Measurements from ENCODE around the gene NKAIN2. TPM values are rescaled to one million over a fixed set of nuclear protein-coding genes. Genes with fewer than 3 reads are reported as not detected.

Gene NKAIN2
- total RNA-seq, 2 experiments from 2014 or later: not detected

DNA sequence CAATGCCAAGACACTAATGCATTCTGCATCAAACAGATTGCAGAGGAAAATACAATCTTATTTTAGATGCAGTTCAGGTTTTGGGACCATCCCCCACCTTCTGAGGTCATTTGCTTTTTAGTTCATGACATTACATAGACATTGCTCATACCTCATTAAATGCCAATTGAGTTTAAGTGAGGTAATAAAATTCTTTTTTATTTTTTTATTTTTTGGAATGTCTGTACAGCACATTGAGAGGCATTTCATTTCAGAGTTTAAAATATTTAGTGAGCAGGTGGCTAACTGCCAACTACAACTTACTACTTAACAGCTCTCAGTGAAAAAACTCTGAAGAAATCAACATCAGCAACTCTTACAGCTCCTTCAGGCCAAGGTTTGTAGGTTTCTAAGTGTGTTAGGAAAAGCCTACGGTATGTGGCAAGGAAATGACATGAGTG is 676.3 kb downstream of the NKAIN2 start:
- ChIA-PET CTCF (no interaction called here), POLR2A (no interaction called here)
- Mint-ChIP-seq H3K4me1 (no peaks in the 10 kb centered on the region), H3K27me3 (no peaks in the 10 kb centered on the region), H3K27ac (no peak overlapping the region), H3K36me3 (ENCODE audit: low read depth) (no peaks in the 10 kb centered on the region), H3K4me3 (no peak overlapping the region), H3K9me3 (ENCODE audit: low read depth) (no peaks in the 10 kb centered on the region)
- ATAC-seq (no peak), DNase-seq (no peak)
- intact Hi-C loops (cut with DNase I, micrococcal nuclease): no loop called here

DNA sequence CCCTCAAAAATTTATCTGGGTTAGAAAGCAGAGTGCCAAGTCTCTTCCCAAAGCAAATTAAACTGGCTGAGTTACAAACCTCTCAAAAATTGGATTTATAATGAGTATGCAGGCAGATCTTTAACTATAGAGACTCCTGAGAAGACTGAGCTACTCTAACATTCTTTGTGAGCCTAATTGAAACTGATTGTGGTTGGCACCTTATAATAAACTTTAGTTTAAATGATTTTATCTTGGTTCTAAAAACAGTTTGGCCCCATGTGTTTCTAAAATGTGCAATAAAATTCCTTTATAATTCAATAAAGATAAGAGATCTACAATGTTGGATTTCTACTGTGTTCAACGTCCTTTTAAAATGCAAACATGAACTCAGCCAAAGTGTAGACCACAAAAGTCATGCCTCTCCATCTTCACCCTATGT is 678.4 kb downstream of the NKAIN2 start:
- no peaks in the 10 kb centered on the region for H3K27me3 Mint-ChIP-seq
- H3K9me3 Mint-ChIP-seq (ENCODE audit: low read depth): no peaks in the 10 kb centered on the region
- no peak for ATAC-seq
- no peak overlapping the region for H3K4me3 Mint-ChIP-seq
- no peak overlapping the region for H3K27ac Mint-ChIP-seq
- H3K4me1 Mint-ChIP-seq: no peaks in the 10 kb centered on the region
- POLR2A ChIA-PET: no interaction called here
- no peaks in the 10 kb centered on the region for H3K36me3 Mint-ChIP-seq (ENCODE audit: low read depth)
- intact Hi-C loops (cut with DNase I, micrococcal nuclease): no loop called here
- CTCF ChIA-PET: no interaction called here
- no peak for DNase-seq

- POLR2A ChIA-PET: no interaction called here
- CTCF ChIA-PET: interaction anchor here (0.6 kb wide), 1 partner anchor 1338 kb away, joined by 3 read pairs; no protein-coding TSS in a partner anchor
- Mint-ChIP-seq H3K27me3 (no peaks in the 10 kb centered on the region), H3K27ac (no peak overlapping the region), H3K4me3 (no peak overlapping the region), H3K9me3 (ENCODE audit: low read depth) (no peaks in the 10 kb centered on the region), H3K36me3 (ENCODE audit: low read depth) (no peaks in the 10 kb centered on the region), H3K4me1 (no peaks in the 10 kb centered on the region)
- intact Hi-C loops (cut with DNase I, micrococcal nuclease): no loop called here
- no peak for DNase-seq
- no peak for ATAC-seq
Observed at GRCh38 chr6:124487623-124488431, 684.2 kb downstream of the NKAIN2 start.

DNA sequence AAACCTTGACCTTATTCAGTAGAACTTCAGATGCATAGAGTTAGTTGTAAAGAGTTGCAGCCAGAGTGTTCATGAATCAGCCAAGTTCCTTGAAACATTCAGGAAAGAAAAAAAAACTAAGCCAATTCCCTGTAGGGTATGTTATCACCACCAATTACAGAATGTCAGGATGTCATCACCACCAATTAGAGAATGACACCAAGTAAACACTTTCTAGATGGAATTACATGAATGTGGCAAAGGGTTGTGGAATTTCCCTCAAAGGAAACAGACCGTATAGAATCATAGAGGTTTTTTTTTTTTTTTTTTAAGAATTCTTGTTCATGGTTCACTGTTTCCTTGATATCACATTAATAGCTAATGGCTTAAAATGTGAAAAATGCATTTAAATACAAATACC is 686.5 kb downstream of the NKAIN2 start:
- no peaks in the 10 kb centered on the region for H3K36me3 Mint-ChIP-seq (ENCODE audit: low read depth)
- H3K4me1 Mint-ChIP-seq: no peaks in the 10 kb centered on the region
- intact Hi-C loops (cut with DNase I, micrococcal nuclease): no loop called here
- H3K27me3 Mint-ChIP-seq: no peaks in the 10 kb centered on the region
- POLR2A ChIA-PET: no interaction called here
- no peak for ATAC-seq
- H3K9me3 Mint-ChIP-seq (ENCODE audit: low read depth): no peaks in the 10 kb centered on the region
- H3K27ac Mint-ChIP-seq: no peak overlapping the region
- CTCF ChIA-PET: no interaction called here
- H3K4me3 Mint-ChIP-seq: no peak overlapping the region
- no peak for DNase-seq

DNA sequence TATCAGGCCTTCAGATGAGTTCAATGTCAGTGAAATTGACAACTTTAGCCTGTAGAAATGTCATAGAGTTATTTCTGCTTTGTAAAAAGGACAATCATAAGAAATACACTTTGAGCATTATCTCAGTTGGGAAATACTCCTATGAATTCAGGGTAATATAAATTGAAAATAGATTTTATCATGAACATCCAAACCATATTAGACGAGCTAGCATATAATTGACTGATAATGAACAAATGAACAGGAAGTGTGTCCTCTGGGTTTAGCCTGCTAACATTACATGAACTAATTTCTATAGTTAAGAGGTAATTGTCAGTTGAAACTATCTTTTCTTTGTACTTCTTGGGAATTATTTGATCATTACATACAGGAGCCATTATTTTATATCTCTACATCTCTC is 689.6 kb downstream of the NKAIN2 start:
- ATAC-seq: no peak
- intact Hi-C loops (cut with DNase I, micrococcal nuclease): no loop called here

GRCh38 chr6:124494956-124495664 is 691.4 kb downstream of the NKAIN2 start:
- intact Hi-C loops (cut with DNase I, micrococcal nuclease): no loop called here
- Mint-ChIP-seq H3K9me3 (ENCODE audit: low read depth) (peaks cover 1% of the 10 kb centered on the region), H3K4me1 (no peaks in the 10 kb centered on the region), H3K27me3 (no peaks in the 10 kb centered on the region), H3K4me3 (no peak overlapping the region), H3K27ac (no peak overlapping the region), H3K36me3 (ENCODE audit: low read depth) (no peaks in the 10 kb centered on the region)
- DNase-seq (no peak), ATAC-seq (no peak)
- CTCF ChIA-PET: no interaction called here
- POLR2A ChIA-PET: no interaction called here

More for the DNA sequence above, 689.6 kb downstream of the NKAIN2 start:
- CTCF ChIA-PET: interaction anchor here (0.8 kb wide), 1 partner anchor 9 kb away, joined by 3 read pairs; no protein-coding TSS in a partner anchor
- no peak overlapping the region for H3K27ac Mint-ChIP-seq
- POLR2A ChIA-PET: no interaction called here
- no peaks in the 10 kb centered on the region for H3K27me3 Mint-ChIP-seq
- no peak overlapping the region for H3K4me3 Mint-ChIP-seq
- no peak for DNase-seq
- H3K9me3 Mint-ChIP-seq (ENCODE audit: low read depth): no peaks in the 10 kb centered on the region
- no peaks in the 10 kb centered on the region for H3K4me1 Mint-ChIP-seq
- H3K36me3 Mint-ChIP-seq (ENCODE audit: low read depth): no peaks in the 10 kb centered on the region

- ChIA-PET CTCF (no interaction called here), POLR2A (no interaction called here)
- ATAC-seq: no peak
- no peak for DNase-seq
- no peaks in the 10 kb centered on the region for H3K4me1 Mint-ChIP-seq
- intact Hi-C loops (cut with DNase I, micrococcal nuclease): no loop called here
- H3K4me3 Mint-ChIP-seq: no peak overlapping the region
- H3K36me3 Mint-ChIP-seq (ENCODE audit: low read depth): no peaks in the 10 kb centered on the region
- H3K27ac Mint-ChIP-seq: no peak overlapping the region
- H3K9me3 Mint-ChIP-seq (ENCODE audit: low read depth): peaks cover 1% of the 10 kb centered on the region
- no peaks in the 10 kb centered on the region for H3K27me3 Mint-ChIP-seq
Observed at GRCh38 chr6:124495665-124496190, 692.1 kb downstream of the NKAIN2 start.

DNA sequence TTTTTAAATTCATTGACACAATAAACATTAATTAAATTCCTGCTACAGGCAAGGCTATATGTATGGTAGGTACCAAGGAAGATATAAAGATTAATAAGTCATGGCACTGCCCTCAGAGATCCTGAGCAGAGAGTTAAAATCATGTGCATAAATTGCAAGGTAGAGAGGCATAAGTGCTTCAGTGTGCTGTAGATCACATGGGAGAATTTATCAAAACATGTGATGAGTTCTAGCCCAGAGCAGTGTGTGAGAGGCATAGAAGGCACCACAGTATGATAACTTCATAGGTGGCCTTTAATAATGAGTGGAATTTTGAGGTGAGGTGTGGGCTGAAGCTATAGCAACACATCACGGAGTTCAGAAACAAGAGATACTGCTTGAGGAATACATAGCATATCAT is 692.7 kb downstream of the NKAIN2 start:
- Mint-ChIP-seq H3K4me3 (no peak overlapping the region), H3K27ac (no peak overlapping the region), H3K27me3 (no peaks in the 10 kb centered on the region), H3K9me3 (ENCODE audit: low read depth) (peaks cover 1% of the 10 kb centered on the region), H3K36me3 (ENCODE audit: low read depth) (no peaks in the 10 kb centered on the region), H3K4me1 (no peaks in the 10 kb centered on the region)
- ATAC-seq: no peak
- POLR2A ChIA-PET: no interaction called here
- CTCF ChIA-PET: no interaction called here
- no peak for DNase-seq
- intact Hi-C loops (cut with DNase I, micrococcal nuclease): no loop called here

DNA sequence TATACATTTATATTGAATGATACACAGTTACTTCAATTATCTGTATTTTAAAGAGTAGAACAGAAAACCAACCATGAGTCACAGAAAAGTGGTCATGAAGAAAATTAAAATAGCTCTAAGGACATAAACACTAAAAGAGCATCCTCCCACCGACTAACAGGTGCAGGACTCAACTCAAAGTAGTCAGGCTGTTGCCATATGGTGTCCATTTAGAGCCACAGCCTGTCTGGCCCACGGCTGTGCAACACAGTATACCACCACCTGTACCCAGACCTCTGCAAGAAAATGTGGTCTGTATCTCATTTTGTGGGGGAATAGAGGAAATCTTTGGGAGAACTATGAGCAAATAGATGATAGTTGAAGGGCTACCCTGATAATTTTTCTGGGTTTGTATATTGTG is 708.8 kb downstream of the NKAIN2 start:
- CTCF ChIA-PET: no interaction called here

GRCh38 chr6:124517339-124517738 is 713.7 kb downstream of the NKAIN2 start:
- Mint-ChIP-seq H3K4me3 (no peak overlapping the region), H3K36me3 (ENCODE audit: low read depth) (no peaks in the 10 kb centered on the region), H3K4me1 (no peaks in the 10 kb centered on the region), H3K27me3 (no peaks in the 10 kb centered on the region), H3K9me3 (ENCODE audit: low read depth) (no peaks in the 10 kb centered on the region), H3K27ac (no peak overlapping the region)
- ATAC-seq (no peak), DNase-seq (no peak)
- CTCF ChIA-PET: no interaction called here
- POLR2A ChIA-PET: no interaction called here
- intact Hi-C loops (cut with DNase I, micrococcal nuclease): no loop called here

More for the DNA sequence above, 708.8 kb downstream of the NKAIN2 start:
- Mint-ChIP-seq H3K36me3 (ENCODE audit: low read depth) (no peaks in the 10 kb centered on the region), H3K4me3 (no peak overlapping the region), H3K27ac (no peak overlapping the region), H3K27me3 (no peaks in the 10 kb centered on the region), H3K4me1 (no peaks in the 10 kb centered on the region), H3K9me3 (ENCODE audit: low read depth) (no peaks in the 10 kb centered on the region)
- POLR2A ChIA-PET: no interaction called here
- DNase-seq (no peak), ATAC-seq (no peak)
- intact Hi-C loops (cut with DNase I, micrococcal nuclease): no loop called here

GRCh38 chr6:124520514-124520913 is 716.8 kb downstream of the NKAIN2 start:
- Mint-ChIP-seq H3K4me1 (no peaks in the 10 kb centered on the region), H3K9me3 (ENCODE audit: low read depth) (no peaks in the 10 kb centered on the region), H3K27me3 (no peaks in the 10 kb centered on the region), H3K36me3 (ENCODE audit: low read depth) (no peaks in the 10 kb centered on the region), H3K4me3 (no peak overlapping the region), H3K27ac (no peak overlapping the region)
- intact Hi-C loops (cut with DNase I, micrococcal nuclease): no loop called here
- ATAC-seq (no peak), DNase-seq (no peak)
- ChIA-PET CTCF (no interaction called here), POLR2A (no interaction called here)

GRCh38 chr6:124522335-124522734 is 718.7 kb downstream of the NKAIN2 start:
- no peaks in the 10 kb centered on the region for H3K9me3 Mint-ChIP-seq (ENCODE audit: low read depth)

More at GRCh38 chr6:124522335-124522734, 718.7 kb downstream of the NKAIN2 start:
- no peaks in the 10 kb centered on the region for H3K4me1 Mint-ChIP-seq
- H3K27me3 Mint-ChIP-seq: no peaks in the 10 kb centered on the region
- no peak overlapping the region for H3K27ac Mint-ChIP-seq
- ChIA-PET CTCF (no interaction called here), POLR2A (no interaction called here)
- H3K4me3 Mint-ChIP-seq: no peak overlapping the region
- DNase-seq: no peak
- intact Hi-C loops (cut with DNase I, micrococcal nuclease): no loop called here
- no peaks in the 10 kb centered on the region for H3K36me3 Mint-ChIP-seq (ENCODE audit: low read depth)
- no peak for ATAC-seq

All from activated CD4-positive, alpha-beta T cell treated with anti-CD3 and anti-CD28 coated beads for 36 hours (primary cell).